Testis (tissue), 3 donors: ENCODE measurements around the gene IL12RB2. TPM values are rescaled to one million over a fixed set of nuclear protein-coding genes. Genes with fewer than 3 reads are reported as not detected.
"Not testable (repeated sequence)": the region's sequence is repeated elsewhere in the genome, so short reads cannot be mapped to it uniquely, and the experiment has no call there.

Experiments used
- DNase-seq: peaks from one replicate; pipeline ENCODE4 v3.0.0-alpha.2; 2019
- H3K27ac ChIP-seq, 2 donors: fragments of 200-600 bp; sonication (generic); one replicate each; pipeline ENCODE4 v1.5.1; 2019
- H3K27me3 ChIP-seq: fragments of 200-600 bp; sonication (generic); one replicate; pipeline ENCODE4 v1.5.1; 2019
- H3K36me3 ChIP-seq: fragments of 200-600 bp; sonication (generic); one replicate; pipeline ENCODE4 v1.5.1; 2017; ENCODE audit warnings: low read depth; ENCODE audit errors: missing control alignments
- H3K4me1 ChIP-seq: fragments of 200-600 bp; sonication (generic); one replicate; pipeline ENCODE4 v1.5.1; 2019
- H3K4me3 ChIP-seq, 2 donors: fragments of 200-600 bp; sonication (generic); one replicate each; pipeline ENCODE4 v1.5.1; 2017 to 2019
- H3K9me3 ChIP-seq: fragments of 200-600 bp; sonication (generic); one replicate; pipeline ENCODE4 v1.5.1; 2017
- CTCF ChIP-seq, 3 experiments: fragments of 450-650 bp in 2 of 3; fragments of 200-600 bp in 1 of 3; sonication (generic) in 1 of 3; IDR thresholded peaks; one replicate each; pipeline ENCODE4 v1.5.1; 2016 to 2019; ENCODE audit warnings: antibody characterized with exemption in 3 of 3, mild to moderate bottlenecking in 2 of 3, moderate library complexity in 1 of 3
- POLR2A ChIP-seq: fragments of 450-650 bp; IDR thresholded peaks from one replicate; pipeline ENCODE4 v1.6.1; 2017; ENCODE audit warnings: antibody characterized with exemption, mild to moderate bottlenecking, moderate library complexity
- WGBS, 2 donors: methylation state at CpG; one replicate each; pipeline ENCODE4 v1.1.5; 2018; 5-methylcytosine and 5-hydroxymethylcytosine counted together
- intact Hi-C: fragments of 100-400 bp; cut with DNase I; formaldehyde crosslinking; loops from one replicate; pipeline ENCODE4 v1.15.1; 2023; ENCODE audit warnings: low total_unique reads
- polyA plus RNA-seq: library from polyadenylated mRNA; stranded (reverse); fragments of 350-450 nt; fragmentation: Illumina TruSeq; extraction: RNeasy Lipid Tissue Mini Kit (QIAGEN cat#74804); gene quantifications from one replicate; pipeline ENCODE4 v1.2.3, GENCODE V29; 2014; ENCODE audit warnings: low read depth, low replicate concordance; ENCODE audit not compliant: insufficient read depth
- small RNA-seq, 2 donors: library from RNA; depleted of rRNA; stranded (forward); fragments of <200 nt; gene quantifications; one replicate each; pipeline ENCODE3, GENCODE V24; 2016
- total RNA-seq, 2 donors: library from RNA; depleted of rRNA; stranded (reverse); fragments of >200 nt; gene quantifications; one replicate each; pipeline ENCODE4 v1.2.3, GENCODE V29; 2016

Gene IL12RB2
- total and polyA plus RNA-seq, 3 donors from 2014 or later: 1.9 to 2.6 (median 2.1) TPM

- no peak overlapping the region for H3K4me3 ChIP-seq
- TF ChIP-seq CTCF (IDR thresholded peaks at IDR 0.05) (no peak), POLR2A (no peak)
- no peaks in the 10 kb centered on the region for H3K36me3 ChIP-seq
- no peaks in the 10 kb centered on the region for H3K4me1 ChIP-seq
- H3K27ac ChIP-seq: no peak overlapping the region
- DNase-seq: no peak
- intact Hi-C loops: no loop called here
- H3K9me3 ChIP-seq: no peaks in the 10 kb centered on the region
- WGBS, 2 donors: 67 to 77% methylated on average over 3 of the region's 3 CpGs
- H3K27me3 ChIP-seq: no peaks in the 10 kb centered on the region
Measured at GRCh38 chr1:67440339-67440738, 132.7 kb downstream of the IL12RB2 start.

- 22 to 30% methylated on average over 3 of the region's 3 CpGs for WGBS, 2 donors
- DNase-seq: peak; percentile 58
- H3K36me3 ChIP-seq: no peaks in the 10 kb centered on the region
- no peaks in the 10 kb centered on the region for H3K9me3 ChIP-seq
- TF ChIP-seq CTCF (IDR thresholded peaks at IDR 0.05): no peak
- TF ChIP-seq POLR2A: no peak
- no peak overlapping the region for H3K4me3 ChIP-seq
- no peaks in the 10 kb centered on the region for H3K27me3 ChIP-seq
- intact Hi-C loops: no loop called here
- peak overlapping the region in 1 of 2 donors; percentile 27 for H3K27ac ChIP-seq
- no peaks in the 10 kb centered on the region for H3K4me1 ChIP-seq
Measured at GRCh38 chr1:67441183-67441582, 133.5 kb downstream of the IL12RB2 start.

- Histone ChIP-seq H3K27me3 (no peaks in the 10 kb centered on the region), H3K36me3 (no peaks in the 10 kb centered on the region), H3K4me3 (no peak overlapping the region), H3K4me1 (no peaks in the 10 kb centered on the region), H3K27ac (peak overlapping the region in 1 of 2 donors; percentile 27), H3K9me3 (no peaks in the 10 kb centered on the region)
- 68 to 69% methylated on average over 2 of the region's 2 CpGs for WGBS, 2 donors
- intact Hi-C loops: no loop called here
- TF ChIP-seq POLR2A (no peak), CTCF (IDR thresholded peaks at IDR 0.05) (no peak)
- DNase-seq: no peak
Measured at GRCh38 chr1:67441739-67442281, 134.1 kb downstream of the IL12RB2 start.

- 72 to 84% methylated on average over 5 of the region's 5 CpGs for WGBS, 2 donors
- H3K4me1 ChIP-seq, H3K27ac ChIP-seq, H3K4me3 ChIP-seq, intact Hi-C loops, H3K36me3 ChIP-seq, DNase-seq, H3K27me3 ChIP-seq, H3K9me3 ChIP-seq: not testable (repeated sequence)
Measured at GRCh38 chr1:67446014-67446413, 138.3 kb downstream of the IL12RB2 start.

Small RNA genes lying within 50 kb of the gene (small RNA-seq; reads per million reads assigned to genes)
- gene RNU4ATAC4P (0 reads per million in 2 donors), gene RNU6-387P (0 reads per million in 2 donors)

Other genes with a start within 250 kb of the IL12RB2 start
- 10 to 100 TPM in 1 of 2 donors, 1 to 10 TPM in 1; 9.5 to 17.3 TPM for gene C1orf141, start 172.9 kb upstream of the IL12RB2 start, total RNA-seq
- gene C1orf141, start 172.9 kb upstream of the IL12RB2 start, polyA plus RNA-seq: 10.1 TPM
- gene IL23R, start 141.4 kb upstream of the IL12RB2 start, total RNA-seq: 1 to 10 TPM; 2.2 to 2.6 TPM
- gene IL23R, start 141.4 kb upstream of the IL12RB2 start, polyA plus RNA-seq: 1.5 TPM
- 100 to 1,000 TPM; 180 to 185 TPM for gene SERBP1, start 122.5 kb downstream of the IL12RB2 start, total RNA-seq
- 237 TPM for gene SERBP1, start 122.5 kb downstream of the IL12RB2 start, polyA plus RNA-seq